Left lung (tissue), 10 donors: ENCODE results near the gene USP44. TPM values are rescaled to one million over a fixed set of nuclear protein-coding genes. Genes with fewer than 3 reads are reported as not detected.
A peak's percentile ranks its signal among the peaks of the same experiment; 100 is the strongest.

ENCODE experiments used
- ATAC-seq: fragments of 200-7000 bp; cut with Tn5 transposase; one replicate; pipeline ENCODE4 v1.9.1; 2020; ENCODE audit warnings: moderate library complexity
- DNase-seq, 4 donors: peaks; one replicate each; pipeline ENCODE4 v3.0.0-alpha.2; 2013 to 2020
- H3K27ac ChIP-seq, 2 donors: fragments of 200-600 bp; sonication (generic) in 1 of 2; one replicate each; pipeline versions ENCODE4 v1.5.0 to v1.8.0; 2020 to 2021
- H3K27me3 ChIP-seq, 2 donors: fragments of 200-600 bp; sonication (generic) in 1 of 2; one replicate each; pipeline versions ENCODE4 v1.5.0 to v1.8.0; 2020 to 2021
- H3K36me3 ChIP-seq, 2 donors: fragments of 200-600 bp; sonication (generic) in 1 of 2; one replicate each; pipeline versions ENCODE4 v1.5.0 to v1.8.0; 2020 to 2021
- H3K4me1 ChIP-seq, 2 donors: fragments of 200-600 bp; one replicate each; pipeline ENCODE4 v1.8.0; 2021
- H3K4me3 ChIP-seq, 2 donors: fragments of 200-600 bp; sonication (generic) in 1 of 2; one replicate each; pipeline versions ENCODE4 v1.5.0 to v1.8.0; 2020 to 2021; ENCODE audit warnings: mild to moderate bottlenecking in 1 of 2
- H3K9me3 ChIP-seq, 2 donors: fragments of 200-600 bp; sonication (generic) in 1 of 2; one replicate each; pipeline versions ENCODE4 v1.5.0 to v1.8.0; 2020 to 2021
- intact Hi-C, 2 donors: fragments of 100-400 bp; cut with DNase I; formaldehyde crosslinking; loops; one replicate each; pipeline versions ENCODE4 v1.11.2 to v1.14.2; 2022
- polyA plus RNA-seq, 6 donors: library from polyadenylated mRNA; unstranded; fragments of 120-200 nt; gene quantifications; one replicate each; pipeline ENCODE4 v1.2.1, GENCODE V29; 2013; ENCODE audit not compliant: insufficient read length in 6 of 6
- total RNA-seq, 2 donors: library from RNA; stranded (reverse); fragmentation: NEBNext Ultra II Directional; extraction: Animal tissue kit (Norgen Biotek cat#: 25700); gene quantifications; one replicate each; pipeline ENCODE4 v1.2.1, GENCODE V29; 2021
- TF ChIP-seq, protein P1 (sequence below), 2 donors: fragments of 200-600 bp; sonication (generic) in 1 of 2; IDR thresholded peaks; one replicate each; pipeline versions ENCODE4 v1.5.0 to v1.8.0; 2021; ENCODE audit warnings: antibody characterized with exemption in 2 of 2
- donor health status: DM: no; HTN: yes; CAD: no.
- donor health status: DM: no; HTN: no; CAD: no.

USP44 gene
- total and polyA plus RNA-seq, 8 donors: 3.4 to 13.4 (median 4.0) TPM

DNA sequence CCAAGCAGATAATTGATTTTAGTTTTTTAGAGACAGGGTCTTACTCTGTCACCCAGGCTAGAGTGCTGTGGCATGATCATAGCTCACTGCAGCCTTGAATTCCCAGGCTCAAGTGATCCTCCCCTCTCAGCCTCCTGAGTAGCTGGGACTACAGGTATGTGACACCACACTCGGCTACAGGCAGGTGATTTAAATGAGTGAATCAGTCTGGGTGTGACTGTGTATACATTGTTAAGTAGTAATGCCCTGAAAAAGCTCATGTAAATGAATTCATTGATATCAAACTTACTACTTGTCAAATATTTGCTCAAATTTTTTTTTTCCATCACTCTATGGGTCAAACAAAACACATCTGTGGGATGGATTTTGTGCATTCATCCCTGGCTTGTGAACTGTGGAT, 6.3 kb upstream of the USP44 start:
- Histone ChIP-seq H3K36me3 (no peaks in the 10 kb centered on the region), H3K4me3 (no peak overlapping the region), H3K4me1 (no peaks in the 10 kb centered on the region), H3K9me3 (no peaks in the 10 kb centered on the region), H3K27ac (no peak overlapping the region), H3K27me3 (no peaks in the 10 kb centered on the region)
- no peak for DNase-seq
- no peak for ATAC-seq
- intact Hi-C loops: no loop called here
- TF ChIP-seq, protein P1, sequence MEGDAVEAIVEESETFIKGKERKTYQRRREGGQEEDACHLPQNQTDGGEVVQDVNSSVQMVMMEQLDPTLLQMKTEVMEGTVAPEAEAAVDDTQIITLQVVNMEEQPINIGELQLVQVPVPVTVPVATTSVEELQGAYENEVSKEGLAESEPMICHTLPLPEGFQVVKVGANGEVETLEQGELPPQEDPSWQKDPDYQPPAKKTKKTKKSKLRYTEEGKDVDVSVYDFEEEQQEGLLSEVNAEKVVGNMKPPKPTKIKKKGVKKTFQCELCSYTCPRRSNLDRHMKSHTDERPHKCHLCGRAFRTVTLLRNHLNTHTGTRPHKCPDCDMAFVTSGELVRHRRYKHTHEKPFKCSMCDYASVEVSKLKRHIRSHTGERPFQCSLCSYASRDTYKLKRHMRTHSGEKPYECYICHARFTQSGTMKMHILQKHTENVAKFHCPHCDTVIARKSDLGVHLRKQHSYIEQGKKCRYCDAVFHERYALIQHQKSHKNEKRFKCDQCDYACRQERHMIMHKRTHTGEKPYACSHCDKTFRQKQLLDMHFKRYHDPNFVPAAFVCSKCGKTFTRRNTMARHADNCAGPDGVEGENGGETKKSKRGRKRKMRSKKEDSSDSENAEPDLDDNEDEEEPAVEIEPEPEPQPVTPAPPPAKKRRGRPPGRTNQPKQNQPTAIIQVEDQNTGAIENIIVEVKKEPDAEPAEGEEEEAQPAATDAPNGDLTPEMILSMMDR (IDR thresholded peaks at IDR 0.05): no peak

GRCh38 chr12:95554532-95555071, 3.3 kb upstream of the USP44 start:
- peaks cover 0 to 18% of the 10 kb centered on the region in 2 donors for H3K27me3 ChIP-seq
- H3K36me3 ChIP-seq: no peaks in the 10 kb centered on the region
- intact Hi-C loops: no loop called here
- H3K27ac ChIP-seq: no peak overlapping the region
- no peak for ATAC-seq
- TF ChIP-seq, protein P1 (IDR thresholded peaks at IDR 0.05): no peak
- no peaks in the 10 kb centered on the region for H3K4me1 ChIP-seq
- H3K9me3 ChIP-seq: peaks cover 0 to 1% of the 10 kb centered on the region in 2 donors
- no peak for DNase-seq
- no peak overlapping the region for H3K4me3 ChIP-seq

DNA sequence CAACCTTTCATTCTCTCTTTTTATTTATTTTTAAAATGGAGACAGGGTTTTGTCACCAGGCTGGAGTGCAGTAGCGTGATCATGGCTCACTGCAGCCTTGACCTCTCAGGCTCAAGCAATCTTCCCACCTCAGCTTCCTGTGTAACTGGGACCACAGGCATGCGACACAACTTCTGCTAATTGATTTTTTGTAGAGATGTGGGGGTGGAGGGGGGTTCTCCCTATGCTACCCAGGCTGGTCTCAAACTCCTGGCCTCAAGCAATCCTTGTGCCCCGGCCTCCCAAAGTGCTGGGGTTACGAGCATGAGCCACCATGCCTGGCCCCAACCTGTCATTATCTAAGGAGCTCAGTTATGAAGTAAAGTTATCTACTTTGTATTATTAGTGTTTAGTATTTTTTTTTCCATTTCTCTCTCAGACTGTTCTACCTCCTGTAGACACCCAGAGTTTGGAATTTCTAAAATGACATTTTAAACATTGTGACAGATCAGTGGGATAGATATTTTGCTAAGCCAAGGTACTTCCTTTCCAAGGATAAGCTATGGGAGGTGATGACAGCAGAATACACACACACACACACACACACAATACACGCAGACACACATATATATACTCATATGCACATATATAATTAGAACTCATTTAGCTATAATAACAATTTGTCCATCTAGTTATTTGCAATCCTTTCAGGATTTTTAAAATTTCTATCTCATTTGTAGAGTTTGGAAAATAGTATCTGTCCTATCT, 2.1 kb upstream of the USP44 start:
- intact Hi-C loops: no loop called here
- Histone ChIP-seq H3K4me1 (peaks cover 0 to 1% of the 10 kb centered on the region in 2 donors), H3K4me3 (no peak overlapping the region), H3K36me3 (no peaks in the 10 kb centered on the region), H3K27me3 (peaks cover 8 to 30% of the 10 kb centered on the region in 2 donors), H3K9me3 (peaks cover 0 to 8% of the 10 kb centered on the region in 2 donors), H3K27ac (no peak overlapping the region)
- DNase-seq: no peak
- ATAC-seq: no peak
- TF ChIP-seq, protein P1 (IDR thresholded peaks at IDR 0.05): no peak

DNA sequence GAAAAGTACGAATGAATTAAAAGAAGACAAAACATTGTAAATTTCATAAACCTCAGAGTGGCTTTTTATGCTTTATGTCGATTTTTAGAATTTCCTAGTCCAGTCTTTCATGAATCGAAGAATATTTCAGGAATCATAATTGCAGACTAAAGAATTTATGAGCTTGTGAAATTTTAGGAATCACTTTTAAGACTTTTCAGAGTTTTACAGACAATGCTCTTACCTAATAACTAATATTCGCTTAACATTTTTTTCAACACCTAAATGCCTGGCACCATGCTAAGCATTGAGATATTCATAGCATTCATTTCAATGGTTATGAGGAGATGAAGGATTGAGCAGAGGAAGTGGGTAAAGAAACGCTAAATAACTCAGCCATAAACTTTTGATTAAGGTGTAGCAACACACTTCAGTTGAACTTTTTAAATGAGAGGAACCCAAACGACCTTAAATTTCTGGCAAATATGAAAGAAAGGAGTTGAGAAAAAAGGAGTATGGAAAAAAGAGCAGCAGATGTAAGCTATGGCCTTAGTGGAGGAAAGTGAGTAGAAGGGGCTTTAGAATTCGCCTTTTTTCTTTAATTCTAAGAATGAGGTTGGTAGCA, 739 bp upstream of the USP44 start:
- H3K9me3 ChIP-seq: peaks cover 0 to 8% of the 10 kb centered on the region in 2 donors
- no peaks in the 10 kb centered on the region for H3K36me3 ChIP-seq
- no peak for DNase-seq
- H3K4me3 ChIP-seq: no peak overlapping the region
- peaks cover 0 to 9% of the 10 kb centered on the region in 2 donors for H3K4me1 ChIP-seq
- TF ChIP-seq, protein P1 (IDR thresholded peaks at IDR 0.05): no peak
- ATAC-seq: no peak
- H3K27me3 ChIP-seq: peaks cover 13 to 43% of the 10 kb centered on the region in 2 donors
- H3K27ac ChIP-seq: no peak overlapping the region
- intact Hi-C loops: no loop called here

- intact Hi-C loops: no loop called here
- Histone ChIP-seq H3K36me3 (no peaks in the 10 kb centered on the region), H3K4me3 (peak overlapping the region; percentile 54 to 64), H3K27ac (peak overlapping the region in 1 of 2 donors; percentile 84), H3K27me3 (peaks cover 21 to 61% of the 10 kb centered on the region in 2 donors), H3K4me1 (peaks cover 0 to 9% of the 10 kb centered on the region in 2 donors), H3K9me3 (peaks cover 0 to 8% of the 10 kb centered on the region in 2 donors)
- DNase-seq: no peak
- TF ChIP-seq, protein P1 (IDR thresholded peaks at IDR 0.05): no peak
- ATAC-seq: no peak
These were observed 1.7 kb downstream of the USP44 start for GRCh38 chr12:95549392-95550084.
